Ishikawa (cell line): Measurements from ENCODE around the gene KIZ.

Experiments
- CEBPB ChIP-seq: IDR thresholded peaks from 2 replicates; pipeline ENCODE4 v1.6.1; 2012
- CREB1 ChIP-seq: IDR thresholded peaks from 2 replicates; pipeline ENCODE4 v1.6.1; 2012; ENCODE audit warnings: low read depth
- EGR1 ChIP-seq: IDR thresholded peaks from 2 replicates; pipeline ENCODE4 v1.6.1; 2012
- EP300 ChIP-seq: IDR thresholded peaks from 2 replicates; pipeline ENCODE4 v1.6.1; 2012; ENCODE audit warnings: borderline replicate concordance
- FOXM1 ChIP-seq: IDR thresholded peaks from 2 replicates; pipeline ENCODE4 v1.6.1; 2012; ENCODE audit warnings: low read depth, borderline replicate concordance
- MAX ChIP-seq: IDR thresholded peaks from 2 replicates; pipeline ENCODE4 v1.6.1; 2012
- NFIC ChIP-seq: IDR thresholded peaks from 2 replicates; pipeline ENCODE4 v1.6.1; 2012
- RAD21 ChIP-seq: IDR thresholded peaks from 2 replicates; pipeline ENCODE4 v1.6.1; 2012; ENCODE audit warnings: low read depth
- REST ChIP-seq: IDR thresholded peaks from 2 replicates; pipeline ENCODE4 v1.6.1; 2012; ENCODE audit warnings: low read depth, mild to moderate bottlenecking
- TAF1 ChIP-seq: IDR thresholded peaks from 2 replicates; pipeline ENCODE4 v1.6.1; 2012; ENCODE audit warnings: low read depth, mild to moderate bottlenecking
- TCF12 ChIP-seq: IDR thresholded peaks from 2 replicates; pipeline ENCODE4 v1.6.1; 2012; ENCODE audit warnings: low read depth
- TEAD4 ChIP-seq: IDR thresholded peaks from 2 replicates; pipeline ENCODE4 v1.6.1; 2012
- USF1 ChIP-seq: IDR thresholded peaks from 2 replicates; pipeline ENCODE4 v1.6.1; 2012
- YY1 ChIP-seq: IDR thresholded peaks from 2 replicates; pipeline ENCODE4 v1.6.1; 2012; ENCODE audit warnings: low read depth
- ZBTB7A ChIP-seq: IDR thresholded peaks from 2 replicates; pipeline ENCODE4 v1.6.1; 2012; ENCODE audit warnings: low read depth

The KIZ gene

DNA sequence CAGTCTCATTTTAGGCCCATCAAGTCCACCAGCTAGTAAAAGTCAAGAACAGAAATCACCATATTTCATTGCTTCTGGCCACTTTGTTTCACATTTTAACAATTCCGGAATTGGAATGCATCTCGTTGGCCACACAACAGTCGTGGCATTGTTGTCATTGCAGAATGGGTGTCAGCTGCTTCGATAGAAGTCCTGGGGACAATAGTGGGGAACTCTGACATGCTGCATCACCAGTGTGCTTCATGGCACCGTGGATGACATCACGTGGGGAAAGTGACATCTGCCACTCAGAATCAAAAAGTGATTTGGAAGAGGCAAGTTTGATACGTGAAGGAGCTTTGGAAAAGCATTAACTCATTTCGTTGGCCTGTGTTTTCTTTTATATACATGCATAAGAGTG, 133.5 kb downstream of the KIZ start:
- TF ChIP-seq YY1 (no peak), REST (no peak), EGR1 (no peak), TCF12 (no peak), TAF1 (no peak), NFIC (no peak), RAD21 (no peak), MAX (no peak), USF1 (no peak)

- TF ChIP-seq YY1, result no peak
- TF ChIP-seq TAF1, result no peak
- TF ChIP-seq TCF12, result no peak
- no peak for TF ChIP-seq USF1
- TF ChIP-seq CREB1, result no peak
- no peak for TF ChIP-seq EGR1
- TF ChIP-seq EP300, result no peak
- no peak for TF ChIP-seq MAX
- TF ChIP-seq CEBPB, result no peak
- TF ChIP-seq ZBTB7A, result no peak
These were observed 136.9 kb downstream of the KIZ start for GRCh38 chr20:21262812-21263211.

DNA sequence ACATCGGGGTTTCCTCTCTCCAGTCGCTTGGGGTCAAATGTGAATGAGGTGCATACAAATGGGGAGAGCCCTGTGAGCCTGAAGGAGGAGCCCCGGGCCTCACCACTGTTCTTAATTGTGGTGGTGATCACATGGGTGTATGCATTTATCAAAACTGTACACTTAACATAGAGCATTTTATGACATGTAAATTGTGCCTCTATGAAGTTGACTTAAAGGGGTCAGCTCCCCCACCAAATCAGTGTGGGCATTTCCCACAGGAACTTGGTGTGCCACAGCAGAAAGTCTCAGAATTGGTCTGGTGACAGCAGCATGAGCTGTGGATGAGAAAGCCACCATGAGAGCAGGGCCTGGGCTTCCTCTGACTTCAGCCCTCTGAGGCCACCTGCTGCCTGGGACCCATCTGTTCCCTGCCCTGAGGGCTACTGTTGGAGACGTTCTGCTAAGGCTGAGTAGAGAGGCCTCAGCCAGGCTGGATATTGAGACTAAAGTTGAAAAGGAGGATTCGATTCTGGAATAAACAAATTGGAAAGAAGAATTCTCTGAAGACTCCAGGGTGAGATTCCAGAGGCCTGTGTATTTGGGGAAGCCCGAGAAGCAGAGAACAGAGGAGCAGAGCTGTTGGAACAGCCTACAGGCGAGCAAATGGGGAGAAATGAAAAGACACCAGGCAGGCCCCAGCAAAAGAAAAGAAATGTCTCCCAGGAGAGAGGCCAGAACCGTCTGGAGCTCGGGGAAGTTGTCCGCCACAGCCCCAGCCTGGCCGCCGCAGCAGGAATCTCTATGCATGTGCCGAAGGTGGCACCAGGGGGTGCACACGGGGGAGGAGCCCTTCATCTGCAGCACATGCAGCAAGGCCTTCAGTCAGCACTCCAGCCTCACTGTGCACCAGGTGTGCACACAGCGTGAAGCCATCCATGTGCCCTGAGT, 139.6 kb downstream of the KIZ start:
- no peak for TF ChIP-seq REST

DNA sequence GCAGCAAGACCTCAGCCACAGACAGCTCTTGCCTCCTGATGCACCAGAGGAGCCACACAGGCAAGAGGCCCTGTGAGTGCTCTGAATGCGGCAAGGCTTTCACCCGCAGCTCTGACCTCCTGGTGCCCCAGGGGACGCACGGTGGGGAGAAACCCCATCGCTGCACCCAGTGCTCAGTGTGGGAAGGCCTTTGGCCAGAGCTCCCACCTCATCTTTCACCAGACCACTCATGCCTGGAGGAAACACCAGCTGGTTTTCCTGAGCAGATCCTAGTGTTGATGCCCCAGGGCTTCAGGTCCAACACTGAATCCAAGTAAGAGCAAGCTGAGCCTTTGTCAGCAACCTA, 140.3 kb downstream of the KIZ start:
- TF ChIP-seq YY1 (no peak), TEAD4 (no peak), ZBTB7A (no peak), TAF1 (no peak), RAD21 (no peak)

DNA sequence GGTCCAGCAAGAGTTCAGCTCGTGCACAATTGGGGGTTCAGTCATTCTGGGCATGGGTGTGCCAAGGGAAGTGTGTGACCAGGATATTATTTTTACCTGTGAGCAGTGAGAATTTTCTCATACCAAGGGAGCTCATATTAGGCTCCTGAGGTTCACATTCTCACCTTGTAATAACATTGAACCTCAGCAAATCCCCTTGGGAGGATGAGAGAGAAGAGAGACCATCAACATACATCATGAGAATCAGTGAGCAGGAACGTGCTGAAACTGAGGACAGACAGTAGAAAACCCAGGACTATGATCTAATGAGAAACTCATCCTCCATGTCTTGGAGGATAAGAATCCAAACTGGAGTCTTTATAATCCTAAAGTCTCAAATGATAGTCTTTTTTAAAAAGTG, 143.9 kb downstream of the KIZ start:
- TF ChIP-seq USF1 (no peak), TEAD4 (no peak), CEBPB (no peak), ZBTB7A (no peak), TAF1 (no peak), YY1 (no peak), RAD21 (no peak)

DNA sequence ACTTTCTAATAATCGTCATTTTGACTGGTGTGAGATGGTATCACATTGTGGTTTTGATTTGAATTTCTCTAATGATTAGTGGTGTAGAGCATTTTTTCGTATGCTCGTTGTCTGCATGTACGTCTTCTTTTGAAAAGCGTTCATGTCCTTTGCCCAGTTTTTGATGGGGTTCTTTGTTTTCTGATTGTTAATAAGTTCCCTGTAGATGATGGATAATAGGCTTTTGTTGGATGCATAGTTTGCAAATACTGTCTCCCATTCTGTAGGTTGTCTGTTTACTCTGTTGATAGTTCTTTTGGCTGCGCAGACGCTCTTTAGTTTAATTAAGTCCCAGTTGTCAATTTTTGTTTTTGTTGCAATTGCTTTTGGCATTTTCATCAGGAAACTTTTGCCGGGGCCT, 144.9 kb downstream of the KIZ start:
- no peak for TF ChIP-seq USF1
- TF ChIP-seq CEBPB, result no peak
- TF ChIP-seq RAD21, result no peak
- no peak for TF ChIP-seq CREB1
- TF ChIP-seq REST, result no peak
- no peak for TF ChIP-seq NFIC
- TF ChIP-seq TEAD4, result no peak
- no peak for TF ChIP-seq ZBTB7A
- no peak for TF ChIP-seq MAX
- TF ChIP-seq EP300, result no peak
- no peak for TF ChIP-seq TCF12
- no peak for TF ChIP-seq FOXM1
